MM.1S (cell line): Measurements from ENCODE around the gene MACROD2.

Source experiments
- DNase-seq: peaks from one replicate; pipeline ENCODE4 v3.0.0-alpha.2; 2015
- H2AFZ ChIP-seq: fragments of 300-600 bp; sonication (generic); 2 replicates; pipeline ENCODE4 v1.6.0; 2016; ENCODE audit warnings: antibody characterized with exemption, low read length
- H3F3A ChIP-seq: fragments of 300-600 bp; sonication (generic); 2 replicates; pipeline ENCODE4 v1.6.1; 2016; ENCODE audit warnings: mild to moderate bottlenecking, antibody characterized with exemption, low read length, moderate library complexity, mixed read lengths; ENCODE audit not compliant: insufficient read depth
- H3K27ac ChIP-seq: fragments of 300-600 bp; sonication (generic); 2 replicates; pipeline ENCODE4 v1.5.1; 2016; ENCODE audit warnings: mild to moderate bottlenecking, low read length
- H3K27me3 ChIP-seq: fragments of 300-600 bp; sonication (generic); replicated peaks from 2 replicates; pipeline ENCODE4 v1.6.0; 2016; ENCODE audit warnings: low read length; ENCODE audit not compliant: insufficient read depth
- H3K36me3 ChIP-seq: fragments of 300-600 bp; sonication (generic); replicated peaks from 2 replicates; pipeline ENCODE4 v1.6.1; 2016; ENCODE audit warnings: mild to moderate bottlenecking, low read length, mixed read lengths; ENCODE audit not compliant: insufficient read depth
- H3K4me1 ChIP-seq: fragments of 300-600 bp; sonication (generic); 2 replicates; pipeline ENCODE4 v1.6.1; 2016; ENCODE audit warnings: low read length, mixed read lengths
- H3K4me2 ChIP-seq: fragments of 300-600 bp; sonication (generic); 2 replicates; pipeline ENCODE4 v1.6.0; 2016; ENCODE audit warnings: low read depth, low read length
- H3K4me3 ChIP-seq: fragments of 300-600 bp; sonication (generic); 2 replicates; pipeline ENCODE4 v1.5.1; 2016; ENCODE audit warnings: low read length, mixed read lengths
- H3K79me2 ChIP-seq: fragments of 300-600 bp; sonication (generic); 2 replicates; pipeline ENCODE4 v1.6.1; 2016; ENCODE audit warnings: mixed run types, low read length, mixed read lengths
- H3K9ac ChIP-seq: fragments of 300-600 bp; sonication (generic); 2 replicates; pipeline ENCODE4 v1.6.1; 2016; ENCODE audit warnings: low read length, mixed read lengths
- H3K9me2 ChIP-seq: fragments of 300-600 bp; sonication (generic); replicated peaks from 2 replicates; pipeline ENCODE4 v1.6.1; 2016; ENCODE audit warnings: mild to moderate bottlenecking, low read length, mixed read lengths; ENCODE audit not compliant: insufficient read depth
- H3K9me3 ChIP-seq: fragments of 300-600 bp; sonication (generic); replicated peaks from 2 replicates; pipeline ENCODE4 v1.6.1; 2016; ENCODE audit warnings: mild to moderate bottlenecking, low read length, mixed read lengths; ENCODE audit not compliant: insufficient read depth
- H4K20me1 ChIP-seq: fragments of 300-600 bp; sonication (generic); 2 replicates; pipeline ENCODE4 v1.6.1; 2016; ENCODE audit warnings: mild to moderate bottlenecking, low read length, moderate library complexity, mixed read lengths; ENCODE audit not compliant: insufficient read depth
- EZH2 ChIP-seq: fragments of 300-600 bp; sonication (generic); optimal IDR thresholded peaks from 2 replicates; pipeline ENCODE3; 2017; ENCODE audit warnings: low read depth, mild to moderate bottlenecking, antibody characterized with exemption, low read length, mixed read lengths
- EZH2phosphoT487 ChIP-seq: fragments of 300-600 bp; sonication (generic); IDR thresholded peaks from 2 replicates; pipeline ENCODE4 v1.6.1; 2018; ENCODE audit warnings: antibody characterized with exemption, low read length
- TF ChIP-seq, protein P1 (sequence below): fragments of 300-600 bp; sonication (generic); IDR thresholded peaks from 2 replicates; pipeline ENCODE4 v1.5.1; 2016; ENCODE audit warnings: antibody characterized with exemption, low read length, mixed read lengths

The MACROD2 gene

DNA sequence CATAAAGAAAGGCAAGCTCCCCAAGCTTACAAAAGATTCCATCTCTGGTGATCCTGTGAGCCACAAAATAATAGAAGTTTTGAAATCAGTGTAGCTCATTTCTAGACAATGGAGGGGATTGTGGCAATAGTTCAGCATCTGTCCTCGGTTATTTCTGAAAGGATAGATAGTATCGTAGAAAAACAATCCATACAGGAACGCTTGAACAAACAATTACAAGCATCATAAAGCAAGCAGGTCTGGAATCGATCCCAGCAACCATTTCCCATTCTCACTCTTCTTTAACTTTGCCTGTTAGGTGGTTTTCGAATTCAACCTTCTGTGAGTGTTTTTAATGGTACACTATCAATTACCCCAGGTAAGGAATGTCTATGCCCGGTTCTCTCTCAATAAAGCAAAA lies 1646.8 kb downstream of the MACROD2 start:
- Histone ChIP-seq H3K4me1 (no peaks in the 10 kb centered on the region), H3K27ac (no peak overlapping the region), H3F3A (no peaks in the 10 kb centered on the region), H3K79me2 (no peaks in the 10 kb centered on the region), H3K9me3 (no peaks in the 10 kb centered on the region), H3K9me2 (no peaks in the 10 kb centered on the region), H3K4me2 (no peak overlapping the region), H4K20me1 (no peaks in the 10 kb centered on the region), H3K4me3 (no peak overlapping the region), H3K27me3 (no peaks in the 10 kb centered on the region), H3K36me3 (no peaks in the 10 kb centered on the region), H3K9ac (no peak overlapping the region), H2AFZ (no peak overlapping the region)
- no peak for TF ChIP-seq EZH2
- TF ChIP-seq, protein P1, sequence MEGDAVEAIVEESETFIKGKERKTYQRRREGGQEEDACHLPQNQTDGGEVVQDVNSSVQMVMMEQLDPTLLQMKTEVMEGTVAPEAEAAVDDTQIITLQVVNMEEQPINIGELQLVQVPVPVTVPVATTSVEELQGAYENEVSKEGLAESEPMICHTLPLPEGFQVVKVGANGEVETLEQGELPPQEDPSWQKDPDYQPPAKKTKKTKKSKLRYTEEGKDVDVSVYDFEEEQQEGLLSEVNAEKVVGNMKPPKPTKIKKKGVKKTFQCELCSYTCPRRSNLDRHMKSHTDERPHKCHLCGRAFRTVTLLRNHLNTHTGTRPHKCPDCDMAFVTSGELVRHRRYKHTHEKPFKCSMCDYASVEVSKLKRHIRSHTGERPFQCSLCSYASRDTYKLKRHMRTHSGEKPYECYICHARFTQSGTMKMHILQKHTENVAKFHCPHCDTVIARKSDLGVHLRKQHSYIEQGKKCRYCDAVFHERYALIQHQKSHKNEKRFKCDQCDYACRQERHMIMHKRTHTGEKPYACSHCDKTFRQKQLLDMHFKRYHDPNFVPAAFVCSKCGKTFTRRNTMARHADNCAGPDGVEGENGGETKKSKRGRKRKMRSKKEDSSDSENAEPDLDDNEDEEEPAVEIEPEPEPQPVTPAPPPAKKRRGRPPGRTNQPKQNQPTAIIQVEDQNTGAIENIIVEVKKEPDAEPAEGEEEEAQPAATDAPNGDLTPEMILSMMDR, result no peak
- TF ChIP-seq EZH2phosphoT487, result no peak
- no peak for DNase-seq

DNA sequence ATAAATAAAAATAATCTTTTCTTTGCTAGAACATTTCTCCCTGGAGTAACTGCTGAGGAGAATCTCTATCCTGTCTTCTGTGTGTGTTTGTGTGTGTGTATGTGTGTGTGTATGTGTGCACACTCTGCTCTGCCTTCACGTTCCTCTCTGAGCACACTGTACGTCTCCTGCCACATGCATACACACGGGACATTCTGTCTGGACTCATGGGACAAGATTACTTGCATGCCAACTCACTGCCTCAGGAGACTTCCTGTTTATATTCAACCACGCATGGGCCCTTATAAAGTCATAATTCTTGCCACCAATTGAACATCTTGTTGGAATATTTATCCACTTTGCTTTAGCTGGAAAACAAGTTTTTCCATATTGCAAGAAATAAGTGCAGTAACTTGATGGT lies 1647.4 kb downstream of the MACROD2 start:
- Histone ChIP-seq H3K9me3 (no peaks in the 10 kb centered on the region), H3K9ac (no peak overlapping the region), H3K27me3 (no peaks in the 10 kb centered on the region), H2AFZ (no peak overlapping the region), H3K27ac (no peak overlapping the region), H3K79me2 (no peaks in the 10 kb centered on the region), H3K9me2 (no peaks in the 10 kb centered on the region), H4K20me1 (no peaks in the 10 kb centered on the region), H3F3A (no peaks in the 10 kb centered on the region), H3K4me2 (no peak overlapping the region), H3K4me1 (no peaks in the 10 kb centered on the region), H3K36me3 (no peaks in the 10 kb centered on the region), H3K4me3 (no peak overlapping the region)
- no peak for DNase-seq
- TF ChIP-seq EZH2, result no peak
- TF ChIP-seq, protein P1, result no peak
- no peak for TF ChIP-seq EZH2phosphoT487

DNA sequence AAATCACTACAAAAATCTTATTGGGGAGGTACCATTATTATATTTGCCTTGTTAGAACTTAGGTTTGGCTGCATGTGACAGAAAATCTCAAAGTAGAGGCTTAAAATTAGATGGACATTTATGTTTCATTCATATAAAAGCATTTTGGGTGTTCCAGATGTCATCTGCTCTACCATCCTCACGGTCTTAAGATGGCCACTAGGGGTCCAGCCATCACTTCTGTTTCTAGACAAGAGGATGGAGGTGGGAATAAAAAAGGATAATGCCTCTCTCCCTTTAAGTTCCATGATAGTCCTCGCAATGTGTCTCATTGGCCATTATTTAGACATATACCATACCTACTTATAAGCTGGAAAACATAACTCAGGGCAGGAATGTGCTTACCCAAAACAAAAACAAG lies 1648.4 kb downstream of the MACROD2 start:
- Histone ChIP-seq H3K9me3 (no peaks in the 10 kb centered on the region), H3K9ac (no peak overlapping the region), H3K9me2 (no peaks in the 10 kb centered on the region), H3K79me2 (no peaks in the 10 kb centered on the region), H3K4me3 (no peak overlapping the region), H3K36me3 (no peaks in the 10 kb centered on the region), H2AFZ (no peak overlapping the region), H3K4me2 (no peak overlapping the region), H3K27me3 (no peaks in the 10 kb centered on the region), H4K20me1 (no peaks in the 10 kb centered on the region), H3K27ac (no peak overlapping the region), H3F3A (no peaks in the 10 kb centered on the region), H3K4me1 (no peaks in the 10 kb centered on the region)
- TF ChIP-seq, protein P1, result peak; percentile 14; the same call in 1 of the 2 replicates
- no peak for TF ChIP-seq EZH2phosphoT487
- DNase-seq, result no peak

DNA sequence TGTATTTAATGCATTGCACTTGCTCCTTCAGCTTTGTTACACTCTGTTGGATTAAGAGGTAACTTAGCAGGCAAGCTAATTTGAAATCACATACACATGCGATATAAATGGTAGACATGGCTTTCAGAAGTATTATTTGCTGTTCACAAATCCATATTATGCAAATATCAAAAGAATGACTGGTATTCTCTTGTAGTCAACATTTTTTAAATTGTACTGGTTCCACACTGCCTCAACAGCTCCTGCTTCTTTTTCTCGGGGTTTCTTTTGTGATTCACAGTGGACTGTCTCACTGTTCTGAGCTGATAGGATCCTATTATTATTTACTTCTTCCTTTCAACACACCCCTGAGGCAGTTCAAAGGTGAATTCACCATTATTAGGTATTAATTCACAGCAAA lies 1650.5 kb downstream of the MACROD2 start:
- no peak overlapping the region for H3K4me3 ChIP-seq
- no peaks in the 10 kb centered on the region for H4K20me1 ChIP-seq
- no peaks in the 10 kb centered on the region for H3K79me2 ChIP-seq
- H3K27me3 ChIP-seq, result no peaks in the 10 kb centered on the region
- H3K4me2 ChIP-seq, result no peak overlapping the region
- H3K27ac ChIP-seq, result no peak overlapping the region
- no peaks in the 10 kb centered on the region for H3K4me1 ChIP-seq
- H3F3A ChIP-seq, result no peaks in the 10 kb centered on the region
- TF ChIP-seq EZH2phosphoT487, result no peak
- TF ChIP-seq, protein P1, result no peak
- TF ChIP-seq EZH2, result no peak
- no peaks in the 10 kb centered on the region for H3K9me2 ChIP-seq
- no peak for DNase-seq
- H3K36me3 ChIP-seq, result no peaks in the 10 kb centered on the region
- H3K9me3 ChIP-seq, result no peaks in the 10 kb centered on the region
- no peak overlapping the region for H2AFZ ChIP-seq
- no peak overlapping the region for H3K9ac ChIP-seq
